Measurements from ENCODE around the gene KDM2A.

Gene KDM2A

GRCh38 chr11:67281552-67282150, 162.6 kb downstream of the KDM2A start:
- DNase-seq (ENCODE audit: low read depth, low spot score), result no peak
- ChIA-PET POLR2A (no interaction called here), CTCF (interaction anchor here (1.0 to 7.0 kb wide), 3 partner anchors 9 to 64 kb away, joined by 3 to 48 read pairs (median 5); no protein-coding TSS in a partner anchor)
- H3K4me3 ChIP-seq (ENCODE audit: low read depth, low read length), result no peak overlapping the region
- TF ChIP-seq CTCF (IDR thresholded peaks at IDR 0.05; ENCODE audit: insufficient read depth, low read length, missing control alignments), result no peak

- no peak for TF ChIP-seq CTCF (IDR thresholded peaks at IDR 0.05; ENCODE audit: insufficient read depth, low read length, missing control alignments)
- no peak overlapping the region for H3K4me3 ChIP-seq (ENCODE audit: low read depth, low read length)
- CTCF ChIA-PET, result interaction anchor here (0.6 to 7.0 kb wide), 6 partner anchors 9 to 100 kb away, joined by 3 to 48 read pairs (median 6); partner anchors contain the start of gene GRK2
- no peak for DNase-seq (ENCODE audit: low read depth, low spot score)
- POLR2A ChIA-PET, result no interaction called here
Observed at GRCh38 chr11:67282155-67282875, 163.3 kb downstream of the KDM2A start.

GRCh38 chr11:67282876-67283371, 163.9 kb downstream of the KDM2A start:
- CTCF ChIA-PET, result interaction anchor here (0.6 to 7.0 kb wide), 5 partner anchors 15 to 100 kb away, joined by 3 to 48 read pairs (median 7); partner anchors contain the start of gene GRK2
- POLR2A ChIA-PET, result no interaction called here
- no peak for DNase-seq (ENCODE audit: low read depth, low spot score)
- H3K4me3 ChIP-seq (ENCODE audit: low read depth, low read length), result no peak overlapping the region
- TF ChIP-seq CTCF (IDR thresholded peaks at IDR 0.05; ENCODE audit: insufficient read depth, low read length, missing control alignments), result no peak

- ChIA-PET CTCF (interaction anchor here (1.2 to 7.0 kb wide), 5 partner anchors 16 to 164 kb away, joined by 3 to 48 read pairs (median 7); partner anchors contain the start of genes GRK2 and KDM2A), POLR2A (no interaction called here)
- TF ChIP-seq CTCF (IDR thresholded peaks at IDR 0.05; ENCODE audit: insufficient read depth, low read length, missing control alignments), result no peak
- no peak overlapping the region for H3K4me3 ChIP-seq (ENCODE audit: low read depth, low read length)
- DNase-seq (ENCODE audit: low read depth, low spot score), result no peak
Observed at GRCh38 chr11:67283481-67283963, 164.5 kb downstream of the KDM2A start.

- no peak for TF ChIP-seq CTCF (IDR thresholded peaks at IDR 0.05; ENCODE audit: insufficient read depth, low read length, missing control alignments)
- CTCF ChIA-PET, result interaction anchor here (1.2 to 7.0 kb wide), 2 partner anchors 22 to 166 kb away, joined by 3 to 48 read pairs; partner anchors contain the start of gene KDM2A
- DNase-seq (ENCODE audit: low read depth, low spot score), result no peak
- H3K4me3 ChIP-seq (ENCODE audit: low read depth, low read length), result no peak overlapping the region
- POLR2A ChIA-PET, result no interaction called here
Observed at GRCh38 chr11:67284811-67285540, 165.9 kb downstream of the KDM2A start.
